Endothelial cell of umbilical vein (primary cell): Measurements from ENCODE around the gene CD47. TPM values are rescaled to one million over a fixed set of nuclear protein-coding genes. Genes with fewer than 3 reads are reported as not detected.

Source experiments
- BruUV-seq: library from RNA; stranded (reverse); fragments of 400-500 nt; replicated peaks from 2 replicates; lab custom pipeline; 2021; lab: Mats Ljungman, UMichigan
- CTCF ChIA-PET: fragments of 300-600, 350-600 bp; sonication (Branson Sonifier 250); formaldehyde crosslinking; loops from one replicate; lab custom pipeline; 2021; ENCODE audit warnings: antibody characterized with exemption, inconsistent platforms; lab: Charles Lee
- POLR2A ChIA-PET: fragments of 300-600, 350-600 bp; sonication (Branson Sonifier 250); formaldehyde crosslinking; loops from one replicate; lab custom pipeline; 2021; ENCODE audit warnings: antibody characterized with exemption, inconsistent platforms; lab: Charles Lee
- DNase-seq: peaks from one replicate; pipeline ENCODE4 v3.0.0-alpha.2; 2011; ENCODE audit warnings: low read depth, low spot score
- FAIRE-seq: peaks from 2 replicates; lab custom pipeline; 2011; peaks lifted over from hg19 to GRCh38; lab: Jason Lieb, UNC
- H2AFZ ChIP-seq: 2 replicates; pipeline ENCODE4 v1.6.0; 2012; ENCODE audit warnings: low read depth, low read length, control low read depth, inconsistent platforms
- H3K27ac ChIP-seq: 2 replicates; pipeline ENCODE4 v1.5.1; 2011; ENCODE audit warnings: low read depth, mild to moderate bottlenecking, control low read depth, low read length, moderate library complexity; ENCODE audit not compliant: insufficient read depth
- H3K27me3 ChIP-seq, 2 experiments: 2 replicates each; pipeline versions ENCODE4 v1.6.0 to v1.6.1; 2011; ENCODE audit warnings: low read length in 2 of 2, mixed read lengths in 1 of 2; ENCODE audit not compliant: control insufficient read depth in 2 of 2, insufficient read depth in 2 of 2
- H3K36me3 ChIP-seq, 2 experiments: 2 replicates in 1 of 2; 3 replicates in 1 of 2; pipeline ENCODE4 v1.5.1; 2011; ENCODE audit warnings: low read length in 2 of 2, mild to moderate bottlenecking in 1 of 2, moderate library complexity in 1 of 2; ENCODE audit not compliant: control insufficient read depth in 2 of 2, insufficient read depth in 2 of 2; ENCODE audit errors: extremely low read depth in 1 of 2
- H3K4me1 ChIP-seq: 3 replicates; pipeline ENCODE4 v1.5.1; 2011; ENCODE audit warnings: mild to moderate bottlenecking, low read length; ENCODE audit not compliant: control insufficient read depth, insufficient read depth; ENCODE audit errors: extremely low read depth
- H3K4me2 ChIP-seq: 2 replicates; pipeline ENCODE4 v1.6.1; 2011; ENCODE audit warnings: low read length, control low read depth, mixed read lengths; ENCODE audit not compliant: insufficient read depth
- H3K4me3 ChIP-seq, 3 experiments: fragments of 200-600 bp in 1 of 3; sonication (generic), shearing (Covaris generic) in 1 of 3; replicated peaks in 1 of 3; 2 replicates each; pipeline ENCODE4 v1.5.1; 2011 to 2016; ENCODE audit warnings: control low read depth in 3 of 3, low read length in 3 of 3, mild to moderate bottlenecking in 2 of 3, inconsistent platforms in 1 of 3, low read depth in 1 of 3, moderate library complexity in 1 of 3; ENCODE audit not compliant: insufficient read depth in 1 of 3
- H3K79me2 ChIP-seq: 2 replicates; pipeline ENCODE4 v1.6.0; 2012; ENCODE audit warnings: low read length, inconsistent platforms; ENCODE audit not compliant: control insufficient read depth, insufficient read depth
- H3K9ac ChIP-seq: replicated peaks from 2 replicates; pipeline ENCODE3; 2011; ENCODE audit warnings: low read length, control low read depth; ENCODE audit not compliant: insufficient read depth; ENCODE audit errors: extremely low read depth
- H3K9me1 ChIP-seq: replicated peaks from 3 replicates; pipeline ENCODE4 v1.6.0; 2011; ENCODE audit warnings: mild to moderate bottlenecking, low read length; ENCODE audit not compliant: control insufficient read depth, insufficient read depth; ENCODE audit errors: extremely low read depth
- H3K9me3 ChIP-seq: replicated peaks from 2 replicates; pipeline ENCODE4 v1.5.1; 2012; ENCODE audit warnings: low read length, inconsistent platforms; ENCODE audit not compliant: control insufficient read depth, insufficient read depth
- H4K20me1 ChIP-seq: replicated peaks from 2 replicates; pipeline ENCODE3; 2011; ENCODE audit warnings: mild to moderate bottlenecking, low read length; ENCODE audit not compliant: control insufficient read depth, insufficient read depth; ENCODE audit errors: extremely low read depth
- CTCF ChIP-seq, 2 donors: IDR thresholded peaks; 1 replicate in 1 of 2; 2 replicates in 1 of 2; pipeline ENCODE4 v1.5.1; 2011; ENCODE audit warnings: low read length in 2 of 2, mild to moderate bottlenecking in 2 of 2, moderate library complexity in 2 of 2, control low read depth in 1 of 2, inconsistent platforms in 1 of 2, low read depth in 1 of 2; ENCODE audit not compliant: insufficient read depth in 1 of 2; ENCODE audit errors: extremely low read depth in 1 of 2
- EZH2 ChIP-seq: IDR thresholded peaks from 2 replicates; pipeline ENCODE4 v1.6.1; 2012; ENCODE audit warnings: borderline replicate concordance, low read depth, mild to moderate bottlenecking, moderate library complexity, low read length, inconsistent platforms; ENCODE audit not compliant: severe bottlenecking
- FOS ChIP-seq: IDR thresholded peaks from 2 replicates; pipeline ENCODE4 v1.6.1; 2011; ENCODE audit warnings: mild to moderate bottlenecking, low read length, moderate library complexity, borderline replicate concordance; ENCODE audit not compliant: insufficient read depth
- GATA2 ChIP-seq: IDR thresholded peaks from 2 replicates; pipeline ENCODE4 v1.7.0; 2011; ENCODE audit warnings: low read depth, mild to moderate bottlenecking, moderate library complexity, mixed read lengths, low read length; ENCODE audit not compliant: insufficient read length, insufficient read depth
- JUN ChIP-seq: IDR thresholded peaks from 2 replicates; pipeline ENCODE4 v1.6.1; 2011; ENCODE audit warnings: borderline replicate concordance, low read depth; ENCODE audit not compliant: insufficient read length, insufficient read depth
- MYC ChIP-seq: IDR thresholded peaks from one replicate; pipeline ENCODE4 v1.6.1; 2011; ENCODE audit warnings: mild to moderate bottlenecking, low read depth, low read length
- POLR2A ChIP-seq: IDR thresholded peaks from 2 replicates; pipeline ENCODE4 v1.6.1; 2012; ENCODE audit warnings: low read depth, mild to moderate bottlenecking, control low read depth, low read length
- POLR2AphosphoS5 ChIP-seq: IDR thresholded peaks from 2 replicates; pipeline ENCODE4 v1.6.1; 2012; ENCODE audit warnings: low read depth, mild to moderate bottlenecking, control low read depth, low read length, moderate library complexity; ENCODE audit not compliant: insufficient read depth
- dilution Hi-C: fragments of 300-500 bp; cut with MboI; formaldehyde crosslinking; loops from one replicate; pipeline ENCODE4 v1.15.0; 2019; ENCODE audit warnings: low sequenced_read_pairs; ENCODE audit not compliant: extremely low pct_ligation_motif_present
- intact Hi-C: fragments of 100-400 bp; cut with micrococcal nuclease; formaldehyde crosslinking; loops from one replicate; pipeline ENCODE4 v1.10.0; 2022
- polyA plus RNA-seq, 4 experiments: library from polyadenylated mRNA; depleted of rRNA in 3 of 4; stranded (reverse) in 3 of 4; unstranded in 1 of 4; fragments of >200 nt; gene quantifications; 2 replicates each; pipeline versions ENCODE4 v1.2.1 to v1.2.3, GENCODE V29; 2011 to 2012; ENCODE audit warnings: missing spikeins in 1 of 4
- total RNA-seq: library from RNA; stranded (reverse); gene quantifications from 2 replicates; pipeline ENCODE4 v1.2.3, GENCODE V29; 2021
- TF ChIP-seq, protein P1 (sequence below): IDR thresholded peaks from 2 replicates; pipeline ENCODE4 v1.6.1; 2011; ENCODE audit not compliant: insufficient read depth, insufficient read length

CD47 gene
- total and polyA plus RNA-seq, 2 donors (not counting 3 experiments of a cell fraction or from before 2014, with no cell fraction given): 29.3 to 32.2 TPM

GRCh38 chr3:108022256-108023150, 68.3 kb downstream of the CD47 start:
- POLR2A ChIA-PET: no interaction called here
- FAIRE-seq (no peak), DNase-seq (no peak)
- no peaks in the 10 kb centered on the region for H3K36me3 ChIP-seq
- H3K9me1 ChIP-seq: no peaks in the 10 kb centered on the region
- no peak overlapping the region for H3K9ac ChIP-seq
- no peak overlapping the region for H2AFZ ChIP-seq
- no peak for TF ChIP-seq POLR2AphosphoS5
- TF ChIP-seq POLR2A: no peak
- TF ChIP-seq, protein P1, sequence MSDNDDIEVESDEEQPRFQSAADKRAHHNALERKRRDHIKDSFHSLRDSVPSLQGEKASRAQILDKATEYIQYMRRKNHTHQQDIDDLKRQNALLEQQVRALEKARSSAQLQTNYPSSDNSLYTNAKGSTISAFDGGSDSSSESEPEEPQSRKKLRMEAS: no peak
- no peak for TF ChIP-seq GATA2
- TF ChIP-seq JUN: no peak
- TF ChIP-seq CTCF (IDR thresholded peaks at IDR 0.05; ENCODE audit: extremely low read depth in 1 of 2, insufficient read depth in 1 of 2, low read depth in 1 of 2, low read length in 2 of 2): no peak
- TF ChIP-seq EZH2: no peak
- TF ChIP-seq FOS: no peak
- no peak for TF ChIP-seq MYC
- CTCF ChIA-PET: interaction anchor here (2.8 kb wide), 1 partner anchor 22 kb away, joined by 11 read pairs; no protein-coding TSS in a partner anchor
- no peaks in the 10 kb centered on the region for H3K9me3 ChIP-seq
- peaks cover 0 to 4% of the 10 kb centered on the region in 2 experiments for H3K27me3 ChIP-seq
- dilution Hi-C loops (no loop called here), intact Hi-C loops (loop anchor here (5.0 kb wide), 1 partner anchor 35 kb away; no protein-coding TSS in a partner anchor)
- H3K79me2 ChIP-seq: no peaks in the 10 kb centered on the region
- H4K20me1 ChIP-seq: no peaks in the 10 kb centered on the region
- no TSS peak for BruUV-seq
- no peak overlapping the region for H3K4me3 ChIP-seq
- H3K4me2 ChIP-seq: no peak overlapping the region
- peaks cover 16% of the 10 kb centered on the region for H3K4me1 ChIP-seq
- H3K27ac ChIP-seq: no peak overlapping the region
